Left ventricle myocardium inferior (tissue), 1 donor: ENCODE measurements around the gene EFNA2. TPM values are rescaled to one million over a fixed set of nuclear protein-coding genes. Genes with fewer than 3 reads are reported as not detected.

ENCODE experiments used
- DNase-seq: peaks from one replicate; pipeline ENCODE4 v3.0.0-alpha.2; 2020
- H3K27ac ChIP-seq: fragments of 200-600 bp; replicated peaks from 2 replicates; pipeline ENCODE4 v1.8.0; 2021
- H3K27me3 ChIP-seq: fragments of 200-600 bp; 2 replicates; pipeline ENCODE4 v1.8.0; 2021; ENCODE audit warnings: low read depth
- H3K36me3 ChIP-seq: fragments of 200-600 bp; 2 replicates; pipeline ENCODE4 v1.8.0; 2021
- H3K4me1 ChIP-seq: fragments of 200-600 bp; 2 replicates; pipeline ENCODE4 v1.8.0; 2021
- H3K4me3 ChIP-seq: fragments of 200-600 bp; 2 replicates; pipeline ENCODE4 v1.8.0; 2021; ENCODE audit warnings: mild to moderate bottlenecking, moderate library complexity
- H3K9me3 ChIP-seq: fragments of 200-600 bp; replicated peaks from 2 replicates; pipeline ENCODE4 v1.8.0; 2021
- CTCF ChIP-seq: fragments of 200-600 bp; IDR thresholded peaks from 2 replicates; pipeline ENCODE4 v1.8.0; 2021; ENCODE audit warnings: antibody characterized with exemption, mild to moderate bottlenecking, borderline replicate concordance
- intact Hi-C: fragments of 100-400 bp; cut with micrococcal nuclease; formaldehyde crosslinking; loops from one replicate; pipeline ENCODE4 v1.11.0; 2022
- total RNA-seq: library from RNA; stranded (reverse); fragmentation: NEBNext Ultra II Directional; extraction: Animal tissue kit (Norgen Biotek cat#: 25700); gene quantifications from one replicate; pipeline ENCODE4 v1.2.1, GENCODE V29; 2021
- donor health status: DM: no; HTN: yes; CAD: no; lungs with severe emphysema.

Gene EFNA2
- total RNA-seq, 1 donor from 2014 or later: not detected

GRCh38 chr19:1261798-1262622, 23.7 kb upstream of the EFNA2 start:
- Histone ChIP-seq H3K36me3 (peaks cover 13% of the 10 kb centered on the region), H3K4me3 (peak overlapping the region; percentile 75), H3K4me1 (peaks cover 85% of the 10 kb centered on the region), H3K27ac (peak overlapping the region; percentile 100), H3K9me3 (no peaks in the 10 kb centered on the region), H3K27me3 (no peaks in the 10 kb centered on the region)
- DNase-seq: peak; percentile 64
- TF ChIP-seq CTCF: no peak
- intact Hi-C loops: no loop called here

GRCh38 chr19:1262623-1263123, 23.0 kb upstream of the EFNA2 start:
- peak overlapping the region; percentile 100 for H3K27ac ChIP-seq
- peaks cover 6% of the 10 kb centered on the region for H3K36me3 ChIP-seq
- peaks cover 85% of the 10 kb centered on the region for H3K4me1 ChIP-seq
- DNase-seq: no peak
- H3K4me3 ChIP-seq: peak overlapping the region; percentile 75
- no peaks in the 10 kb centered on the region for H3K9me3 ChIP-seq
- no peaks in the 10 kb centered on the region for H3K27me3 ChIP-seq
- no peak for TF ChIP-seq CTCF
- intact Hi-C loops: no loop called here

- intact Hi-C loops: no loop called here
- Histone ChIP-seq H3K27me3 (no peaks in the 10 kb centered on the region), H3K9me3 (no peaks in the 10 kb centered on the region), H3K4me3 (no peak overlapping the region), H3K36me3 (peaks cover 1% of the 10 kb centered on the region), H3K4me1 (peaks cover 85% of the 10 kb centered on the region), H3K27ac (peak overlapping the region; percentile 100)
- TF ChIP-seq CTCF: no peak
- no peak for DNase-seq
Measured at GRCh38 chr19:1263188-1263587, 22.5 kb upstream of the EFNA2 start.

- H3K9me3 ChIP-seq: no peaks in the 10 kb centered on the region
- peak overlapping the region; percentile 100 for H3K27ac ChIP-seq
- no peak for TF ChIP-seq CTCF
- H3K4me3 ChIP-seq: peak overlapping the region; percentile 67
- intact Hi-C loops: no loop called here
- no peaks in the 10 kb centered on the region for H3K27me3 ChIP-seq
- peaks cover 80% of the 10 kb centered on the region for H3K4me1 ChIP-seq
- DNase-seq: peak; percentile 72
- H3K36me3 ChIP-seq: peaks cover under 1% of the 10 kb centered on the region
Measured at GRCh38 chr19:1264801-1265614, 20.7 kb upstream of the EFNA2 start.

- intact Hi-C loops: no loop called here
- no peaks in the 10 kb centered on the region for H3K9me3 ChIP-seq
- peak overlapping the region; percentile 67 for H3K4me3 ChIP-seq
- peaks cover 80% of the 10 kb centered on the region for H3K4me1 ChIP-seq
- H3K27me3 ChIP-seq: no peaks in the 10 kb centered on the region
- DNase-seq: peak; percentile 71
- peaks cover 6% of the 10 kb centered on the region for H3K36me3 ChIP-seq
- H3K27ac ChIP-seq: peak overlapping the region; percentile 100
- no peak for TF ChIP-seq CTCF
Measured at GRCh38 chr19:1265615-1266128, 20.0 kb upstream of the EFNA2 start.
